Activated B cell treated with CpG ODN at 0.5 μM for 24 hours (primary cell): ENCODE measurements around the gene PTK7. TPM values are rescaled to one million over a fixed set of nuclear protein-coding genes. Genes with fewer than 3 reads are reported as not detected.

ENCODE experiments used
- ATAC-seq: fragments of 200-7000 bp; cut with Tn5 transposase; one replicate; pipeline ENCODE4 v1.10.0; 2021; ENCODE audit warnings: low read depth, mild to moderate bottlenecking, moderate library complexity
- CTCF ChIA-PET: fragments of 350-600 bp; sonication (Branson Sonifier 250); formaldehyde crosslinking; loops from one replicate; lab custom pipeline; 2021; ENCODE audit warnings: antibody characterized with exemption; lab: Charles Lee
- POLR2A ChIA-PET: fragments of 350-600 bp; sonication (Branson Sonifier 250); formaldehyde crosslinking; loops from one replicate; lab custom pipeline; 2021; ENCODE audit warnings: antibody characterized with exemption; lab: Charles Lee
- DNase-seq: peaks from one replicate; pipeline ENCODE4 v3.0.0; 2022
- H3K27ac Mint-ChIP-seq: one replicate; pipeline ENCODE4 v1.8.0; 2020; ENCODE audit warnings: mixed read lengths
- H3K27me3 Mint-ChIP-seq: one replicate; pipeline ENCODE4 v1.8.0; 2021; ENCODE audit warnings: mixed read lengths
- H3K36me3 Mint-ChIP-seq: one replicate; pipeline ENCODE4 v1.8.0; 2021; ENCODE audit warnings: low read depth, mixed read lengths
- H3K4me1 Mint-ChIP-seq: one replicate; pipeline ENCODE4 v1.8.0; 2021; ENCODE audit warnings: mixed read lengths
- H3K4me3 Mint-ChIP-seq: one replicate; pipeline ENCODE4 v1.8.0; 2020; ENCODE audit warnings: mild to moderate bottlenecking, mixed read lengths
- H3K9me3 Mint-ChIP-seq: one replicate; pipeline ENCODE4 v1.8.0; 2020; ENCODE audit warnings: mixed read lengths
- intact Hi-C: fragments of 100-400 bp; cut with micrococcal nuclease; formaldehyde crosslinking; loops from one replicate; pipeline ENCODE4 v1.15.1; 2024
- total RNA-seq: library from RNA; stranded (reverse); gene quantifications from 2 replicates; pipeline ENCODE4 v1.2.3, GENCODE V29; 2022
- TF ChIP-seq, protein P1 (sequence below): fragments of 200-600 bp; IDR thresholded peaks from one replicate; pipeline ENCODE4 v1.8.0; 2022; ENCODE audit warnings: antibody characterized with exemption, mild to moderate bottlenecking

The PTK7 gene
- total RNA-seq, 1 donor from 2014 or later: 0.82 TPM

DNA sequence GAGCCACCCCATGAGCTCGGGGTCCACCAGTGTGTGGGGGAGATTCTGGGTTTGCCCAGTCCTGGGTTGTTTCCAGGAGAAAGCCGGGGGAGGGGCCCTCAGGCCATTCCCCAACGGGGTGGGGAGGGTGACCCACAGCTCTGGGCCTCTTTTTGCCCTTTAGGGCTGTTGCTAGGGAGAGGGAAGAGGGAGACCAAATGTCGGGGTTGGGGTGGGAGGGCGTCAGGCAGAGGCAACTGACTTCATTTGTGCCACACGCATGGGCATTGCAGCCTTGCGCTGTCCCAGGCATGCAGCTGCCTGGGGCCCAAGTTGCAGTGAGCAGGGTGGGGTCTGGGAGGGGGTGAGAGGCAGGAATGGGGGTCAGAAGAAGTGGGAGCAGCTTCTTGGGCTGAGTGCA, 103.9 kb downstream of the PTK7 start:
- ChIA-PET POLR2A (interaction anchor here (1.2 to 3.7 kb wide), 2 partner anchors 8 to 44 kb away, joined by 3 to 35 read pairs; no protein-coding TSS in a partner anchor), CTCF (no interaction called here)
- no peaks in the 10 kb centered on the region for H3K9me3 Mint-ChIP-seq
- H3K36me3 Mint-ChIP-seq: peaks cover 58% of the 10 kb centered on the region
- TF ChIP-seq, protein P1, sequence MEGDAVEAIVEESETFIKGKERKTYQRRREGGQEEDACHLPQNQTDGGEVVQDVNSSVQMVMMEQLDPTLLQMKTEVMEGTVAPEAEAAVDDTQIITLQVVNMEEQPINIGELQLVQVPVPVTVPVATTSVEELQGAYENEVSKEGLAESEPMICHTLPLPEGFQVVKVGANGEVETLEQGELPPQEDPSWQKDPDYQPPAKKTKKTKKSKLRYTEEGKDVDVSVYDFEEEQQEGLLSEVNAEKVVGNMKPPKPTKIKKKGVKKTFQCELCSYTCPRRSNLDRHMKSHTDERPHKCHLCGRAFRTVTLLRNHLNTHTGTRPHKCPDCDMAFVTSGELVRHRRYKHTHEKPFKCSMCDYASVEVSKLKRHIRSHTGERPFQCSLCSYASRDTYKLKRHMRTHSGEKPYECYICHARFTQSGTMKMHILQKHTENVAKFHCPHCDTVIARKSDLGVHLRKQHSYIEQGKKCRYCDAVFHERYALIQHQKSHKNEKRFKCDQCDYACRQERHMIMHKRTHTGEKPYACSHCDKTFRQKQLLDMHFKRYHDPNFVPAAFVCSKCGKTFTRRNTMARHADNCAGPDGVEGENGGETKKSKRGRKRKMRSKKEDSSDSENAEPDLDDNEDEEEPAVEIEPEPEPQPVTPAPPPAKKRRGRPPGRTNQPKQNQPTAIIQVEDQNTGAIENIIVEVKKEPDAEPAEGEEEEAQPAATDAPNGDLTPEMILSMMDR: no peak
- no peaks in the 10 kb centered on the region for H3K27me3 Mint-ChIP-seq
- H3K4me3 Mint-ChIP-seq: no peak overlapping the region
- no peak for DNase-seq
- intact Hi-C loops: loop anchor here (5.0 kb wide), 1 partner anchor 1633 kb away; the partner anchor contains the start of gene FOXP4
- no peak overlapping the region for H3K27ac Mint-ChIP-seq
- no peak for ATAC-seq
- peaks cover 41% of the 10 kb centered on the region for H3K4me1 Mint-ChIP-seq

DNA sequence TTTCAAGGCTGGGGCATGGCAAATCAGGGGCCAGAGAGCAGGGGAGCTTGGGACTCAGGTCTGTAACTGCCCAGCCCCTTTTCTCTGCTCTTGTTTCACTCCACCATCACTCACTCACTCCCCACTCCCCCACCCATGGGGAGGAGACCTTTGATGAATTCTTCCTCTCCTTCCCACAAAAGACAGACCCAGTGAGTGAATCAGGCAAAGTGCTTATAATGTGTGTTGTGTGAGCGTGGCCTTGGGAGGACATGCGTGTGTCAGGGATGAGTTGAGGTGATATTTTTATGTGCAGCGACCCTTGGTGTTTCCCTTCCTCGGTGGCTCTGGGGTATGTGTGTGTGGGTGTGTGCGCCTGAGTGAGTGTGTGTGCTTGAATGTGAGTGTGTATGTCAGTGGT, 104.9 kb downstream of the PTK7 start:
- TF ChIP-seq, protein P1: no peak
- Mint-ChIP-seq H3K4me1 (peaks cover 37% of the 10 kb centered on the region), H3K27me3 (no peaks in the 10 kb centered on the region), H3K36me3 (peaks cover 60% of the 10 kb centered on the region), H3K9me3 (no peaks in the 10 kb centered on the region), H3K27ac (peak overlapping the region; percentile 90), H3K4me3 (peak overlapping the region; percentile 94)
- ChIA-PET CTCF (interaction anchor here (1.5 kb wide), 1 partner anchor 8 kb away, joined by 5 read pairs; no protein-coding TSS in a partner anchor), POLR2A (interaction anchor here (0.5 to 3.7 kb wide), 4 partner anchors 8 to 246 kb away, joined by 3 to 35 read pairs (median 6); partner anchors contain the start of genes ABCC10, KLC4 and MRPL2)
- DNase-seq: no peak
- ATAC-seq: no peak
- intact Hi-C loops: loop anchor here (5.0 kb wide), 1 partner anchor 1634 kb away; the partner anchor contains the start of gene FOXP4

DNA sequence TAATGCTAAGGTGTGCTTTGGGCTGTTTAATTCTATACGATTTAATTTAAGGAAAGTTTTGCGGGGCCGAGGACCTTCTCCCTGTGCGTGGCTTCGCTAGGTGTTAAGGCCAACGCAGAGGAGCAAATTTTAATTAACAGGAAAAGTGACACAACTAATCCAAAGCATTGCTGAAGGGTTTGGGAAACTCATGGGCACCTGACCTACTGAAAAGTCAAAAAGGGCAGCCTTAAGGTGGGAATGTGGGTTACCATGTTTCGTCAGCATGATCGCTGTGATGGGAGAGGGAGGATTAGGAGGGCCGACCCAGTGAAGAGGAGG, 105.5 kb downstream of the PTK7 start:
- Mint-ChIP-seq H3K27me3 (no peaks in the 10 kb centered on the region), H3K36me3 (peaks cover 59% of the 10 kb centered on the region), H3K4me3 (peak overlapping the region; percentile 94), H3K4me1 (peaks cover 35% of the 10 kb centered on the region), H3K27ac (peak overlapping the region; percentile 90), H3K9me3 (no peaks in the 10 kb centered on the region)
- intact Hi-C loops: loop anchor here (5.0 kb wide), 1 partner anchor 1634 kb away; the partner anchor contains the start of gene FOXP4
- ATAC-seq (no peak), DNase-seq (no peak)
- ChIA-PET CTCF (interaction anchor here (1.4 to 1.5 kb wide), 2 partner anchors 9 to 47 kb away, joined by 4 to 5 read pairs; partner anchors contain the start of gene DNPH1), POLR2A (interaction anchor here (0.6 to 3.7 kb wide), 19 partner anchors 9 to 719 kb away, joined by 3 to 35 read pairs (median 4); partner anchors contain the start of genes CNPY3, DNPH1, KLC4 and KLHDC3)
- TF ChIP-seq, protein P1: no peak

DNA sequence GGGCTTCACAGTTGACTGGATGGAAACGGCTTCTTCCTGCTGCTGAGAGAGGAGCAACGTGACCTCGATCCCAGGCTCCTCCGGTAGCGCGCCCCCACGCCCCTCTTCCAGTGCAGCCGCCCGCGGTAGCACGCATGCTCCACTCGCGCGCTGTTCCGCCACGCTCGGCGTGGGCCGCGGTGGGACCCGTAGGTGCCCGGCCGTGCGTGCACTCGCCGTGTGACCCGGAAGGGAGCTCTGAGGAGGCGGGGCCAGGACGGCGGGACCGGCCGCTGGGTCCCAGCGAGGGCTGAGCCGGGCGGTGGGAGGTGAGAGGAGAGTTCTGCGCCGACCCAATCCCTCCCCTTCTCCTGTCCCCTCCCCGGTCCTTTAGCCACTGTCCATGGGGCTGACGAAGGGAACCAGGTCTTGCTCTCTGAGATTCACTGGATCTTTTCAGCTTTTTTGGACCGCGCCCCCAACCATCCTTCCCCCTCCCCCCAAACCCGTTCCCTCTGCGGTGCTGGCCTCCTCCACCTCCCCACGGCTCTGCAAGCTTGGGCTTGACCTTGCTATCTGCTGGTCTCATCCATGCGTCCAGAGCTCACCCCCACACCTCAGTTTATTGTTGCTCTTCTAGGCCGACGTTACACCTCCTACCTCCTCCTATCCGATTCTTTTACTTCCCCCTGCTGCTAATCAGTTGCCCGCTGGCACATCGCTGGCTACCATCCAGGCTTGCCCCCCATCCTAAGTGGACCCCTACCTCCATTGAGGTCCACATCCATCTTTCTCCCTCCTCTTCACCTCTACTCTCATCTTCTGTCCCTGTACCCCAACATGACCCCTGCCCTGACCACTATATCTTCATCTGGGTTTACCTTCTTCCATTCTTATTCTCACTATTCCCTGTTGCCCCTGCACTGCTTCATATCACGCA, 106.1 kb downstream of the PTK7 start, which contains the start of gene CUL9:
Gene CUL9, plus strand, starts transcription at position 255 of the 919 bp plus-strand sequence. CDS start 2,115 bp downstream, outside the sequence.
- peak; percentile 99 for ATAC-seq
- H3K4me1 Mint-ChIP-seq: peaks cover 35% of the 10 kb centered on the region

More for the DNA sequence above, 106.1 kb downstream of the PTK7 start, which contains the start of gene CUL9:
- ChIA-PET POLR2A (interaction anchor here (0.5 to 3.7 kb wide), 24 partner anchors 9 to 719 kb away, joined by 3 to 35 read pairs (median 4); partner anchors contain the start of genes CNPY3, DNPH1, KLC4 and KLHDC3), CTCF (interaction anchor here (1.4 to 1.5 kb wide), 2 partner anchors 9 to 47 kb away, joined by 4 to 5 read pairs; partner anchors contain the start of gene DNPH1)
- Mint-ChIP-seq H3K9me3 (no peaks in the 10 kb centered on the region), H3K4me3 (peak within 1 kb of the TSS; percentile 94), H3K27me3 (no peaks in the 10 kb centered on the region), H3K27ac (peak within 1 kb of the TSS; percentile 90), H3K36me3 (peaks cover 61% of the 10 kb centered on the region)
- TF ChIP-seq, protein P1: no peak
- intact Hi-C loops: loop anchor here (1.0 to 5.0 kb wide), 6 partner anchors 8 to 1635 kb away; partner anchors contain the start of genes FOXP4, KLC4 and MRPL2
- peak; percentile 86 for DNase-seq
